ENCODE data around the gene TFCP2L1. TPM values are rescaled to one million over a fixed set of nuclear protein-coding genes. Genes with fewer than 3 reads are reported as not detected.

TFCP2L1 gene
- total RNA-seq, 1 experiment from 2014 or later, result 1.8 TPM

GRCh38 chr2:121263996-121264715 lies 20.8 kb downstream of the TFCP2L1 start:
- H4K20me1 ChIP-seq (ENCODE audit: control insufficient read depth, insufficient read depth, insufficient read length), result no peaks in the 10 kb centered on the region
- H3K23me2 ChIP-seq (ENCODE audit: insufficient read length, low read depth, low read length, poor library complexity, severe bottlenecking), result no peaks in the 10 kb centered on the region
- no peak overlapping the region for H2BK20ac ChIP-seq (ENCODE audit: low read depth, low read length, poor library complexity, severe bottlenecking)
- no peak overlapping the region for H3K4me3 Mint-ChIP-seq
- no peaks in the 10 kb centered on the region for H3K4me1 Mint-ChIP-seq
- no peak overlapping the region for H3T11ph ChIP-seq (ENCODE audit: low read length)
- no peak overlapping the region for H4K91ac ChIP-seq (ENCODE audit: insufficient read length, low read depth, low read length)
- H3K27ac ChIP-seq (ENCODE audit: insufficient read length, low read depth, low read length), result no peak overlapping the region
- H3K23ac ChIP-seq (ENCODE audit: insufficient read length, low read depth, low read length), result no peak overlapping the region
- no peak overlapping the region for H2BK15ac ChIP-seq (ENCODE audit: low read depth, low read length)
- no CpG with 5 or more reads among the region's 9 CpGs for WGBS (ENCODE audit: extremely low coverage, insufficient read length, low lambda C conversion rate)
- no peak overlapping the region for H2BK120ac ChIP-seq (ENCODE audit: low read depth, low read length, poor library complexity, severe bottlenecking)
- no peak overlapping the region for H4K5ac ChIP-seq (ENCODE audit: insufficient read length, low read depth, low read length)
- no peak overlapping the region for H2BK12ac ChIP-seq (ENCODE audit: insufficient read length, low read depth, low read length)
- H3K79me1 ChIP-seq (ENCODE audit: insufficient read depth, low read depth, low read length, poor library complexity, severe bottlenecking), result no peaks in the 10 kb centered on the region
- H2AK5ac ChIP-seq (ENCODE audit: insufficient read length, low read length), result no peak overlapping the region
- DNase-seq, result no peak
- peak overlapping the region in 1 of 3 experiments; percentile 54; a peak in 1 of 7 replicates for H3K27ac Mint-ChIP-seq
- H3K9ac ChIP-seq (ENCODE audit: extremely low read depth, insufficient read length, low read length), result no peak overlapping the region
- no peaks in the 10 kb centered on the region for H3K36me3 Mint-ChIP-seq (ENCODE audit: insufficient read depth in 1 of 3, low read depth in 3 of 3)
- H3K79me2 ChIP-seq (ENCODE audit: insufficient read depth, low read length), result no peaks in the 10 kb centered on the region
- H2BK5ac ChIP-seq (ENCODE audit: insufficient read length, low read length), result no peak overlapping the region
- H3K27me3 ChIP-seq (ENCODE audit: insufficient read depth, low read length), result no peaks in the 10 kb centered on the region
- no peaks in the 10 kb centered on the region for H3K9me3 ChIP-seq (ENCODE audit: control insufficient read depth, low read depth, low read length)
- no peak overlapping the region for H3K18ac ChIP-seq (ENCODE audit: insufficient read length, low read depth, low read length)
- H3K4me1 ChIP-seq (ENCODE audit: insufficient read depth, low read length), result no peaks in the 10 kb centered on the region
- no peak overlapping the region for H3K14ac ChIP-seq (ENCODE audit: insufficient read depth, low read length)
- no peak overlapping the region for H3K4me2 ChIP-seq (ENCODE audit: insufficient read depth, insufficient read length, low read length)
- H3K9me3 Mint-ChIP-seq, result no peaks in the 10 kb centered on the region
- no peak overlapping the region for H3K56ac ChIP-seq (ENCODE audit: insufficient read length, low read depth, low read length)
- no peak overlapping the region for H2AFZ ChIP-seq (ENCODE audit: low read length)
- H3K27me3 Mint-ChIP-seq (ENCODE audit: low read depth), result no peaks in the 10 kb centered on the region; the same call in 1 of the 2 replicates
- H4K8ac ChIP-seq (replicated peaks; ENCODE audit: insufficient read length, low read depth, low read length), result no peak overlapping the region
- peak; percentile 45 for TF ChIP-seq CTCF (conservative IDR thresholded peaks at IDR 0.05)
- no peak overlapping the region for H3K4ac ChIP-seq (ENCODE audit: low read depth, low read length)

Data from H9 (cell line).